HepG2 (cell line): Measurements from ENCODE around the gene KCNMA1. TPM values are rescaled to one million over a fixed set of nuclear protein-coding genes. Genes with fewer than 3 reads are reported as not detected.

ENCODE experiments used
- ATAC-seq: fragments of 200-7000 bp; cut with Tn5 transposase; 3 replicates; pipeline ENCODE4 v1.9.1; 2020; ENCODE audit warnings: mild to moderate bottlenecking, moderate library complexity
- BruUV-seq: library from RNA; stranded (reverse); fragments of 400-500 nt; replicated peaks from 2 replicates; lab custom pipeline; 2021; lab: Mats Ljungman, UMichigan
- CTCF ChIA-PET: fragments of 300-600 bp; formaldehyde crosslinking; extraction: SDS; loops from one replicate; lab custom pipeline; 2021; ENCODE audit warnings: low total read pairs, inconsistent platforms, low intra/inter-chr PET ratio; lab: Yijun Ruan, JAX
- POLR2A ChIA-PET: fragments of 350-600 bp; sonication (Branson Sonifier 250); formaldehyde crosslinking; loops from one replicate; lab custom pipeline; 2020; ENCODE audit warnings: antibody characterized with exemption, inconsistent platforms; lab: Yijun Ruan, JAX
- DNase-seq: peaks from one replicate; pipeline ENCODE4 v3.0.0-alpha.2; 2015; ENCODE audit warnings: low spot score
- FAIRE-seq: peaks from 3 replicates; lab custom pipeline; 2011; peaks lifted over from hg19 to GRCh38; lab: Jason Lieb, UNC
- H2AFZ ChIP-seq: one replicate; pipeline ENCODE4 v1.6.1; 2011; ENCODE audit warnings: low read length, inconsistent platforms
- H3K27ac ChIP-seq: fragments of 300-600 bp; 3 replicates; pipeline ENCODE4 v1.8.0; 2011; ENCODE audit warnings: mixed run types, mild to moderate bottlenecking, mixed read lengths, low read length, inconsistent platforms; ENCODE audit not compliant: insufficient read depth; ENCODE audit errors: extremely low read length
- H3K27me3 ChIP-seq, 2 experiments: fragments of 200-600 bp in 1 of 2; 2 replicates in 1 of 2; 3 replicates in 1 of 2; pipeline versions ENCODE4 v1.6.0 to v1.8.0; 2011; ENCODE audit warnings: low read length in 2 of 2, mild to moderate bottlenecking in 2 of 2, moderate library complexity in 2 of 2, inconsistent platforms in 1 of 2; ENCODE audit not compliant: insufficient read depth in 2 of 2, control insufficient read depth in 1 of 2
- H3K36me3 ChIP-seq, 2 experiments: fragments of 200-600 bp in 1 of 2; replicated peaks in 1 of 2; 2 replicates in 1 of 2; 3 replicates in 1 of 2; pipeline versions ENCODE4 v1.5.1 to v1.8.0; 2011; ENCODE audit warnings: low read length in 2 of 2, inconsistent platforms in 1 of 2; ENCODE audit not compliant: insufficient read depth in 2 of 2, control insufficient read depth in 1 of 2
- H3K4me1 ChIP-seq: 2 replicates; pipeline ENCODE4 v1.5.1; 2012; ENCODE audit warnings: low read length, inconsistent platforms; ENCODE audit not compliant: insufficient read depth
- H3K4me2 ChIP-seq: 2 replicates; pipeline ENCODE4 v1.6.0; 2011; ENCODE audit warnings: low read depth, low read length, inconsistent platforms
- H3K4me3 ChIP-seq, 3 experiments: fragments of 200-600 bp in 1 of 3; sonication (generic), shearing (Covaris generic) in 1 of 3; replicated peaks in 1 of 3; 2 replicates each; pipeline ENCODE4 v1.5.1; 2011 to 2016; ENCODE audit warnings: low read length in 3 of 3, inconsistent platforms in 2 of 3, low read depth in 2 of 3, mild to moderate bottlenecking in 2 of 3, control low read depth in 1 of 3, mixed read lengths in 1 of 3; ENCODE audit not compliant: insufficient read depth in 1 of 3
- H3K79me2 ChIP-seq: one replicate; pipeline ENCODE4 v1.6.1; 2011; ENCODE audit warnings: low read length, inconsistent platforms; ENCODE audit not compliant: insufficient read depth
- H3K9ac ChIP-seq: 2 replicates; pipeline ENCODE4 v1.6.0; 2011; ENCODE audit warnings: mild to moderate bottlenecking, low read depth, low read length, inconsistent platforms; ENCODE audit not compliant: insufficient read depth
- H3K9me3 ChIP-seq: 2 replicates; pipeline ENCODE4 v1.5.1; 2012; ENCODE audit warnings: mild to moderate bottlenecking, low read length
- H4K20me1 ChIP-seq: 2 replicates; pipeline ENCODE4 v1.6.0; 2011; ENCODE audit warnings: inconsistent platforms, mild to moderate bottlenecking, low read length, moderate library complexity; ENCODE audit not compliant: insufficient read depth
- AKNA ChIP-seq: sonication (generic); formaldehyde crosslinking; IDR thresholded peaks from 2 replicates; pipeline ENCODE4 v1.4.0; 2020; ENCODE audit warnings: missing genetic modification reagents, borderline replicate concordance
- BRD4 ChIP-seq: sonication (generic); formaldehyde crosslinking; IDR thresholded peaks from 2 replicates; pipeline ENCODE4 v1.4.0; 2020; ENCODE audit warnings: missing genetic modification reagents
- CENPX ChIP-seq: sonication (generic); formaldehyde crosslinking; IDR thresholded peaks from 2 replicates; pipeline ENCODE4 v1.9.0; 2021; ENCODE audit warnings: mild to moderate bottlenecking, missing genetic modification reagents, moderate library complexity
- GMEB1 ChIP-seq: sonication (generic); formaldehyde crosslinking; IDR thresholded peaks from 2 replicates; pipeline ENCODE4 v1.5.1; 2020; ENCODE audit warnings: missing genetic modification reagents, mild to moderate bottlenecking, borderline replicate concordance
- HDAC1 ChIP-seq: sonication (generic); formaldehyde crosslinking; IDR thresholded peaks from 2 replicates; pipeline ENCODE4 v1.5.1; 2020; ENCODE audit warnings: mild to moderate bottlenecking, missing genetic modification reagents
- JUND ChIP-seq: sonication (generic); formaldehyde crosslinking; IDR thresholded peaks from 2 replicates; pipeline ENCODE4 v1.8.0; 2022; ENCODE audit warnings: mild to moderate bottlenecking, missing genetic modification reagents
- KLF16 ChIP-seq, 2 experiments: sonication (generic) in 1 of 2; formaldehyde crosslinking in 1 of 2; IDR thresholded peaks; 2 replicates each; pipeline versions ENCODE4 v1.6.1 to v1.8.0; 2016 to 2023; ENCODE audit warnings: missing genetic modification reagents in 2 of 2, missing compliant biosample characterization in 1 of 2
- SIN3B ChIP-seq: fragments of 150-350 bp; IDR thresholded peaks from 2 replicates; pipeline ENCODE4 v1.6.1; 2014; ENCODE audit warnings: low read length
- SRF ChIP-seq: IDR thresholded peaks from 2 replicates; pipeline ENCODE4 v1.6.1; 2011; ENCODE audit warnings: mild to moderate bottlenecking, low read depth, low read length, moderate library complexity
- YEATS4 ChIP-seq: sonication (generic); formaldehyde crosslinking; IDR thresholded peaks from 2 replicates; pipeline ENCODE4 v1.4.0; 2020; ENCODE audit warnings: missing genetic modification reagents, borderline replicate concordance
- ZBTB3 ChIP-seq: sonication (generic); formaldehyde crosslinking; IDR thresholded peaks from 2 replicates; pipeline ENCODE4 v1.4.0; 2020; ENCODE audit warnings: low read depth, mild to moderate bottlenecking, moderate library complexity, missing genetic modification reagents, borderline replicate concordance
- ZNF589 ChIP-seq: sonication (generic); formaldehyde crosslinking; conservative IDR thresholded peaks from 2 replicates; pipeline ENCODE4 v1.8.0; 2022; ENCODE audit warnings: mild to moderate bottlenecking, moderate library complexity, missing genetic modification reagents
- ZNF709 ChIP-seq: sonication (generic); formaldehyde crosslinking; IDR thresholded peaks from 2 replicates; pipeline ENCODE4 v1.5.0; 2020; ENCODE audit warnings: mild to moderate bottlenecking, missing genetic modification reagents
- ZNF850 ChIP-seq: sonication (generic); formaldehyde crosslinking; conservative IDR thresholded peaks from 2 replicates; pipeline ENCODE4 v1.9.0; 2021; ENCODE audit warnings: mild to moderate bottlenecking, missing genetic modification reagents
- WGBS: methylation state at CpG from one replicate; pipeline ENCODE4 v1.1.6; 2017; ENCODE audit warnings: low lambda C conversion rate; 5-methylcytosine and 5-hydroxymethylcytosine counted together
- in situ Hi-C: cut with HindIII; loops from 2 replicates; pipeline ENCODE4 v1.10.0; 2017; ENCODE audit warnings: low pct_unique_long_range_greater_than_20kb; ENCODE audit not compliant: extremely low pct_ligation_motif_present
- intact Hi-C: fragments of 100-400 bp; cut with micrococcal nuclease; formaldehyde crosslinking; loops from one replicate; pipeline ENCODE4 v1.10.0; 2022; ENCODE audit not compliant: unreplicated experiment
- polyA plus RNA-seq, 8 experiments: library from polyadenylated mRNA; depleted of rRNA in 3 of 8; stranded (reverse) in 7 of 8; unstranded in 1 of 8; fragments of >200 nt; fragmentation: Illumina TruSeq in 4 of 8; extraction: Trizol in 4 of 8; gene quantifications; 2 replicates each; pipeline versions ENCODE4 v1.2.1 to v1.2.3, GENCODE V29; 2011 to 2016; ENCODE audit warnings: low read depth in 4 of 8, missing spikeins in 1 of 8, mixed read lengths in 1 of 8; ENCODE audit not compliant: insufficient read depth in 1 of 8
- total RNA-seq, 5 experiments: library from RNA; depleted of rRNA; stranded (reverse); fragments of >200 nt; fragmentation: Illumina TruSeq; extraction: Trizol; gene quantifications; 2 replicates each; pipeline ENCODE4 v1.2.3, GENCODE V29; 2016; ENCODE audit warnings: low read depth in 1 of 5

The KCNMA1 gene
- total and polyA plus RNA-seq, 2 of the 13 experiments (the other 11 are each of a cell fraction or from before 2014, with no cell fraction given) = 0.02 TPM; not detected in 1

GRCh38 chr10:77073663-77073960, 564.0 kb downstream of the KCNMA1 start:
- 40% methylated on average over 5 of the region's 5 CpGs for WGBS
- Histone ChIP-seq H2AFZ (no peak overlapping the region), H3K79me2 (no peaks in the 10 kb centered on the region), H3K36me3 (no peaks in the 10 kb centered on the region), H3K4me1 (no peaks in the 10 kb centered on the region), H3K9ac (no peak overlapping the region), H3K27ac (no peak overlapping the region), H3K4me3 (no peak overlapping the region), H3K9me3 (no peaks in the 10 kb centered on the region), H3K4me2 (no peak overlapping the region), H4K20me1 (no peaks in the 10 kb centered on the region)
- FAIRE-seq (no peak), ATAC-seq (no peak)
- in situ Hi-C loops = no loop called here
- intact Hi-C loops = no loop called here
- POLR2A ChIA-PET = no interaction called here
- CTCF ChIA-PET = no interaction called here
- no TSS peak for BruUV-seq
- TF ChIP-seq CENPX (CRISPR knock-in tag) (no peak), KLF16 (CRISPR knock-in tag; IDR thresholded peaks at IDR 0.05) (no peak), GMEB1 (CRISPR knock-in tag) (no peak), JUND (CRISPR knock-in tag) (no peak), YEATS4 (CRISPR knock-in tag) (no peak), SIN3B (no peak), AKNA (CRISPR knock-in tag) (no peak), BRD4 (CRISPR knock-in tag) (no peak), ZBTB3 (CRISPR knock-in tag) (no peak), ZNF589 (no peak), ZNF709 (no peak), HDAC1 (CRISPR knock-in tag) (no peak), SRF (no peak), ZNF850 (CRISPR knock-in tag) (no peak)
- TF ChIP-seq, all 625 proteins: peak for 0
- peaks cover 0 to 17% of the 10 kb centered on the region in 2 experiments; a peak in 3 of 5 replicates for H3K27me3 ChIP-seq
- DNase-seq = no peak
